Measurements from ENCODE around the gene MGAT3.

MGAT3 gene

GRCh38 chr22:39419911-39420310 lies 36.9 kb upstream of the MGAT3 start:
- no peak overlapping the region for H3K4me3 ChIP-seq (ENCODE audit: low read depth, low read length)
- no peak for TF ChIP-seq CTCF (IDR thresholded peaks at IDR 0.05; ENCODE audit: insufficient read depth, low read depth, low read length, missing control alignments)
- DNase-seq (ENCODE audit: low read depth) = no peak

GRCh38 chr22:39421691-39422090 lies 35.1 kb upstream of the MGAT3 start:
- DNase-seq (ENCODE audit: low read depth) = no peak
- TF ChIP-seq CTCF (IDR thresholded peaks at IDR 0.05; ENCODE audit: insufficient read depth, low read depth, low read length, missing control alignments) = no peak
- no peak overlapping the region for H3K4me3 ChIP-seq (ENCODE audit: low read depth, low read length)

- TF ChIP-seq CTCF (IDR thresholded peaks at IDR 0.05; ENCODE audit: insufficient read depth, low read depth, low read length, missing control alignments) = no peak
- no peak for DNase-seq (ENCODE audit: low read depth)
- H3K4me3 ChIP-seq (ENCODE audit: low read depth, low read length) = no peak overlapping the region
Observed at GRCh38 chr22:39422101-39422500, 34.7 kb upstream of the MGAT3 start.

- TF ChIP-seq CTCF (IDR thresholded peaks at IDR 0.05; ENCODE audit: insufficient read depth, low read depth, low read length, missing control alignments) = no peak
- no peak for DNase-seq (ENCODE audit: low read depth)
- no peak overlapping the region for H3K4me3 ChIP-seq (ENCODE audit: low read depth, low read length)
Observed at GRCh38 chr22:39422721-39423120, 34.1 kb upstream of the MGAT3 start.

- no peak overlapping the region for H3K4me3 ChIP-seq (ENCODE audit: low read depth, low read length)
- DNase-seq (ENCODE audit: low read depth) = no peak
- TF ChIP-seq CTCF (IDR thresholded peaks at IDR 0.05; ENCODE audit: insufficient read depth, low read depth, low read length, missing control alignments) = no peak
Observed at GRCh38 chr22:39423976-39424375, 32.8 kb upstream of the MGAT3 start.

GRCh38 chr22:39426380-39427043 lies 30.3 kb upstream of the MGAT3 start:
- no peak for TF ChIP-seq CTCF (IDR thresholded peaks at IDR 0.05; ENCODE audit: insufficient read depth, low read depth, low read length, missing control alignments)
- DNase-seq (ENCODE audit: low read depth) = no peak
- H3K4me3 ChIP-seq (ENCODE audit: low read depth, low read length) = no peak overlapping the region

Data from GM12865 (cell line).